SU-DHL-6 (cell line): ENCODE measurements around the gene SH3RF3.

Source experiments
- CTCF ChIP-seq: fragments of 200-600 bp; sonication (generic); IDR thresholded peaks from one replicate; pipeline ENCODE4 v1.5.1; 2017; ENCODE audit warnings: antibody characterized with exemption, mild to moderate bottlenecking, low read length, moderate library complexity; ENCODE audit not compliant: insufficient read depth, poor library complexity, severe bottlenecking
- EZH2phosphoT487 ChIP-seq: fragments of 200-600 bp; sonication (generic), shearing (Covaris generic); conservative IDR thresholded peaks from 2 replicates; pipeline ENCODE4 v1.6.1; 2018; ENCODE audit warnings: mild to moderate bottlenecking, antibody characterized with exemption, low read length, moderate library complexity, mixed read lengths

DNA sequence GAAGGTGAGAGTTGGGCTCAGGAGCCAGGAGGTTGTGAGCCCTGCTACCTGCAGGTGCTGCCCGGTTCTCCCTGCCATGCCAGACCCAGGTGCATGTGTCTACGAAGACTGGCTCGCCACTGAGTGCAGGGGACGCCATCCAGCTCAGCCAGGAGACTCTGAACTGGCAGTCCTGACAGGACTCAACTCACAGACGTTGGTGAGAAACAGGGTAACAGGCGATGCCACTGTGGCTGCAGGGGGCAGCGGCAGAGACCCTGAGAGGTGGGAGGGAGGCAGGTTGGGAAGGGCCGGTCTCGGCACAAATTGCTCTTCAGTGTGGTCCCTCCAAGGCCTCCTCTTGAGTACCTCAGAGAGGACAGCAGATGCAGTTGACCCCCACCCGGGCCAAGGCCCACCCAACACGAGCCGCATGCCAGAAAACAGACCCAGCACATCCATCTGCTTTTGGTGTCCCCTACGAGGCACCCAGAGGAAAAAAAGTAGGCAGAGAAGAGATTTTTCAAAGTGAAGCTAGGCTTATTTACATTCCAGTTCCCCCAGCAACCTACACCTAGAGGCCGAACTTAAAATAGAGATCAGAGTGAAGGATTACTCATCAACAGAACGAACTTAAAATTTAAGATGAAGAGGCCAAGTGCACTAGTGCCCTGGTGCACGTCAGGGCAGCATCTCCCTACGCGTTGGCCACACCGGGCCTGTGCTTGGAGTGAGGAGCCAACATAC, 300.0 kb downstream of the SH3RF3 start:
- TF ChIP-seq CTCF (no peak), EZH2phosphoT487 (no peak)
